Endodermal cell (in vitro differentiated cells): ENCODE data around the gene NPEPL1. TPM values are rescaled to one million over a fixed set of nuclear protein-coding genes. Genes with fewer than 3 reads are reported as not detected.

Experiments used
- DNase-seq: peaks from one replicate; pipeline ENCODE4 v3.0.0-alpha.2; 2017
- H3K27ac ChIP-seq: 2 replicates; pipeline ENCODE4 v1.5.1; 2013; ENCODE audit warnings: mild to moderate bottlenecking, low read depth, low read length, moderate library complexity
- H3K27me3 ChIP-seq: 2 replicates; pipeline ENCODE4 v1.6.1; 2013; ENCODE audit warnings: mild to moderate bottlenecking, low read length, moderate library complexity; ENCODE audit not compliant: insufficient read depth, control insufficient read depth, poor library complexity, severe bottlenecking
- H3K36me3 ChIP-seq: 2 replicates; pipeline ENCODE4 v1.7.0; 2013; ENCODE audit warnings: mild to moderate bottlenecking, low read length, moderate library complexity; ENCODE audit not compliant: control insufficient read depth, insufficient read depth
- H3K4me1 ChIP-seq: one replicate; pipeline ENCODE4 v1.7.0; 2013; ENCODE audit warnings: low read length; ENCODE audit not compliant: control insufficient read depth, insufficient read depth
- H3K4me3 ChIP-seq: 2 replicates; pipeline ENCODE4 v1.5.1; 2013; ENCODE audit warnings: mild to moderate bottlenecking, low read length, moderate library complexity
- H3K9ac ChIP-seq: 2 replicates; pipeline ENCODE4 v1.6.1; 2013; ENCODE audit warnings: mild to moderate bottlenecking, low read length, moderate library complexity; ENCODE audit not compliant: poor library complexity, severe bottlenecking; ENCODE audit errors: extremely low read depth
- H3K9me3 ChIP-seq: 2 replicates; pipeline ENCODE4 v1.6.1; 2013; ENCODE audit warnings: mild to moderate bottlenecking, low read length, moderate library complexity; ENCODE audit not compliant: control insufficient read depth
- H3K27ac Mint-ChIP-seq: 2 replicates; pipeline ENCODE4 v1.8.0; 2020; ENCODE audit warnings: mixed read lengths
- H3K27me3 Mint-ChIP-seq: 2 replicates; pipeline ENCODE4 v1.8.0; 2021; ENCODE audit warnings: mild to moderate bottlenecking, mixed read lengths; ENCODE audit not compliant: insufficient read depth
- H3K36me3 Mint-ChIP-seq: 2 replicates; pipeline ENCODE4 v1.8.0; 2020; ENCODE audit warnings: low read depth, mixed read lengths
- H3K4me1 Mint-ChIP-seq: 2 replicates; pipeline ENCODE4 v1.8.0; 2020; ENCODE audit warnings: mixed read lengths
- H3K4me3 Mint-ChIP-seq: 2 replicates; pipeline ENCODE4 v1.8.0; 2020; ENCODE audit warnings: mild to moderate bottlenecking, moderate library complexity, mixed read lengths
- H3K9me3 Mint-ChIP-seq: 2 replicates; pipeline ENCODE4 v1.8.0; 2020; ENCODE audit warnings: mild to moderate bottlenecking, mixed read lengths
- WGBS, 2 experiments: methylation state at CpG; one replicate each; pipeline versions ENCODE4 v1.1.5 to v1.1.7; 2013; ENCODE audit warnings: missing lambda C conversion rate in 2 of 2, mixed read lengths in 1 of 2; ENCODE audit not compliant: insufficient coverage in 1 of 2, insufficient read length in 1 of 2; 5-methylcytosine and 5-hydroxymethylcytosine counted together
- total RNA-seq, 2 donors: library from RNA; stranded (reverse); fragmentation: NEBNext Ultra II Directional in 1 of 2; extraction: Animal tissue kit (Norgen Biotek cat#: 25700) in 1 of 2; gene quantifications; 2 replicates in 1 of 2; 3 replicates in 1 of 2; pipeline ENCODE4 v1.2.1, GENCODE V29; 2021
- TF ChIP-seq, protein P1 (sequence below): fragments of 200-600 bp; sonication (generic); conservative IDR thresholded peaks from 2 replicates; pipeline ENCODE4 v1.5.0; 2021; ENCODE audit warnings: antibody characterized with exemption, mild to moderate bottlenecking

NPEPL1 gene
- total RNA-seq, 2 donors from 2014 or later: 52.9 to 72.8 TPM

DNA sequence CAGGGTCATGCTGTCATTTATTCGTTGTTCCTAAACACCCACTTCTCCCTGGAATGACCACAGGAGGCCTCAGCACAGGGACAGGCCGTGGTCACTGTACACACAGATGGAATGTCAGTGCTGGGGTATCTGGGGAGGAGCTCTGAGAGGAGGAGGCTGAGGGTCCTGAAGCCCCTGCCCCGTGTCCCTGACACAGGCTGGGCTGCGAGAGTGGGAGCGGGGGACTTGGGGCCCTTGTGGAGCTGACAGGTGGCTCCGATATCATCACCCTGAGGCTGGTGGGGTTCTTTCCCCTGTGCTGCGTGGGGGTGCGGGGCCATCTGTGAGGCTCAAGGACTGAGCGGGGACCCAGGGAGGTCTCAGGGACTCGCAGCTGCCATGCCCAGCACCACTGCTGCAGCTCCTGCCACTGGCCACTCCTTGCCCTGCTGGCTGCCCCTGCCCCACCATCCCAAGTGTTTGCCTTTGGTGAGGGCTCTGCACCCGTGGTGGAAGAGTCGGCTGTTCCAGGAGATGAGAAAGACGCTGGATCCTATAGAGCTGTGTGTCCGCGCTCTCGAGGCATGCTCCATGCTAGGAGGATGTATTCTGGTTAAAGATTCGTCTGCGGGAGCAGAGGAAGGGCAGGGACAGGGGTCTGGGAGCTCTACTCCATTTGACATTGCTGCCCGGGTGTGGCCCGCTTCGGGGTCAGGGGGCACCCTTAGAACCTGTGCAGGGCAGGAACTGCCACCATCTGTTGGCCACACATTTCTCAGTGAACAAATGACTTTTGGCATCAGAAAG, 18.9 kb downstream of the NPEPL1 start:
- Mint-ChIP-seq H3K9me3 (no peaks in the 10 kb centered on the region), H3K27ac (no peak overlapping the region), H3K27me3 (no peaks in the 10 kb centered on the region), H3K4me3 (no peak overlapping the region), H3K4me1 (no peaks in the 10 kb centered on the region), H3K36me3 (peaks cover 10% of the 10 kb centered on the region)
- 92 to 93% methylated on average over 9 to 21 of the region's 21 CpGs for WGBS, 2 experiments
- H3K4me3 ChIP-seq: no peak overlapping the region
- TF ChIP-seq, protein P1, sequence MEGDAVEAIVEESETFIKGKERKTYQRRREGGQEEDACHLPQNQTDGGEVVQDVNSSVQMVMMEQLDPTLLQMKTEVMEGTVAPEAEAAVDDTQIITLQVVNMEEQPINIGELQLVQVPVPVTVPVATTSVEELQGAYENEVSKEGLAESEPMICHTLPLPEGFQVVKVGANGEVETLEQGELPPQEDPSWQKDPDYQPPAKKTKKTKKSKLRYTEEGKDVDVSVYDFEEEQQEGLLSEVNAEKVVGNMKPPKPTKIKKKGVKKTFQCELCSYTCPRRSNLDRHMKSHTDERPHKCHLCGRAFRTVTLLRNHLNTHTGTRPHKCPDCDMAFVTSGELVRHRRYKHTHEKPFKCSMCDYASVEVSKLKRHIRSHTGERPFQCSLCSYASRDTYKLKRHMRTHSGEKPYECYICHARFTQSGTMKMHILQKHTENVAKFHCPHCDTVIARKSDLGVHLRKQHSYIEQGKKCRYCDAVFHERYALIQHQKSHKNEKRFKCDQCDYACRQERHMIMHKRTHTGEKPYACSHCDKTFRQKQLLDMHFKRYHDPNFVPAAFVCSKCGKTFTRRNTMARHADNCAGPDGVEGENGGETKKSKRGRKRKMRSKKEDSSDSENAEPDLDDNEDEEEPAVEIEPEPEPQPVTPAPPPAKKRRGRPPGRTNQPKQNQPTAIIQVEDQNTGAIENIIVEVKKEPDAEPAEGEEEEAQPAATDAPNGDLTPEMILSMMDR: no peak
- no peak overlapping the region for H3K9ac ChIP-seq
- DNase-seq: peak; percentile 41
- H3K27ac ChIP-seq: peak overlapping the region; percentile 11
- H3K27me3 ChIP-seq: no peaks in the 10 kb centered on the region
- no peaks in the 10 kb centered on the region for H3K9me3 ChIP-seq
- H3K4me1 ChIP-seq: no peaks in the 10 kb centered on the region
- no peaks in the 10 kb centered on the region for H3K36me3 ChIP-seq

DNA sequence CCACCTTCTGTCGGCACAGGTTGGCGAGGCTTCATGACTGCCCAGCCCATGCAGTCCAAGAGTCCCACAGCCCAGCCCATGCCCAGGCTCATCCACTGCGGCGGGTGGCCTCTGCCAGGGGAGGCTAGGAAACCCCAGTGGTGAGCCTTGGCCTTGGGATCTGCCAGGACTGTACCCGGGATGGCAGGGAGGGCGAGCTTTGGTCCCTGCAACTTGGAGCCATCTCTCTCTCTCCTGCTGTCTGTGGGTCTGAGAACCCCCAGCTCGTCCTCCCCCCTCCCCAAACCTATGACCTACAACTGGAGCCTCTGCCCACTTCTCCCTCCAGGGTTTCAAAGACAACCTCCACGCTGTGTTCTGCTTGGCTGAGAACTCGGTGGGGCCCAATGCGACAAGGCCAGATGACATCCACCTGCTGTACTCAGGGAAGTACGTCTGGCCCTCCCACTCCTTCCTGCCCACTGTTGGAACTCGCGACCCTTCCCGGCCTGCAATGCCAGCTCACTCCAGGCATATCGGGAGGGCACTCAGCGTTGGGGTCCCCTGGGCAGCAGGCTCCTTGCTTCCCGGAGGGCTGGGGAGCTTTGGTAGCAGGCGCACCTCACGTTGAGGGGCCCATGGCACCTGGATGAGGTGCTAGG, 19.7 kb downstream of the NPEPL1 start:
- H3K4me3 ChIP-seq: no peak overlapping the region
- 94 to 96% methylated on average over 11 to 19 of the region's 19 CpGs for WGBS, 2 experiments
- no peak overlapping the region for H3K4me3 Mint-ChIP-seq
- DNase-seq: no peak
- TF ChIP-seq, protein P1: no peak
- no peaks in the 10 kb centered on the region for H3K27me3 Mint-ChIP-seq
- H3K27ac ChIP-seq: no peak overlapping the region
- H3K4me1 ChIP-seq: no peaks in the 10 kb centered on the region
- peaks cover 10% of the 10 kb centered on the region for H3K36me3 Mint-ChIP-seq
- no peaks in the 10 kb centered on the region for H3K4me1 Mint-ChIP-seq
- H3K27me3 ChIP-seq: no peaks in the 10 kb centered on the region
- no peak overlapping the region for H3K27ac Mint-ChIP-seq
- H3K9ac ChIP-seq: no peak overlapping the region
- H3K36me3 ChIP-seq: no peaks in the 10 kb centered on the region
- no peaks in the 10 kb centered on the region for H3K9me3 Mint-ChIP-seq
- no peaks in the 10 kb centered on the region for H3K9me3 ChIP-seq

DNA sequence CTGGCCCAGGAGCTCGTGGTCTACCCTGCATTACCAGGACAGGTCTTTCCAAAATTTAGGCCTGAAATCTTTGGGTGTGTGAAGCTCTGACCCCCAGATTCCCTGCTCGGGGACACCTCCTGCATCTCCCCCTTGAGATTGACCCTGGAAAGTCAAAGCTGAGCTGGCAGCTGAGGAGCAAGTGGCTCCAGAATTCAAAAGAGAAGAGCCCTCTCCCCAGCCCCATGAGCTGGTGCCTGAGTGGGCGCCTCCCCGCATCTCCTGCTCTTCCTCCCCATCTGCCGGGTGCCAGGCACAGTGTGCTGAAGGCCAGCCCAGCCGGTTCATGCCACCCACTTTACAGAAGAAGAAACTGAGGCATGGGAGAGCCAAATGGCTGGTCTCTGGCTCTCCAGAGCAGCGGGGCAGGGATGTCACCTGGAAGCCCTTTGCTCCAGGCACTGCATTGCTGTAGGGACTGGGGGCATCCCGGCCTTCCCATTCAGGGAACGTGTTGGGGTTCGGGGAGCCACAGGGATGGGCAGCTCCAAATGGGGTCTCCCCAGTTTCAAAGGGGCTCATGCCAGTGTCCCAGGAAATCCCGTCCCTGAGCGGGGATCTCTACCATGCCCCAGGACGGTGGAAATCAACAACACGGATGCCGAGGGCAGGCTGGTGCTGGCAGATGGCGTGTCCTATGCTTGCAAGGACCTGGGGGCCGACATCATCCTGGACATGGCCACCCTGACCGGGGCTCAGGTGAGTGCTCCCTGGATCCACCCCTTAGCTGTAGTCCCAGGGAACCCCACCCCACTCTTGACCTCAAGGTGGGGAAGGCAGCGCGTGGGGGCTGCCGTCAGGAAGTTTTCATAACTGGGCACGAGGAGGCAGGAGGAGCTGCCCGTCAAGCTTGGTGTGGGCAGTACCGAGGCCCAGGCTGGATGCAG, 20.5 kb downstream of the NPEPL1 start:
- no peak overlapping the region for H3K4me3 Mint-ChIP-seq
- no peaks in the 10 kb centered on the region for H3K27me3 ChIP-seq
- no peaks in the 10 kb centered on the region for H3K36me3 ChIP-seq
- H3K9me3 Mint-ChIP-seq: no peaks in the 10 kb centered on the region
- H3K27ac Mint-ChIP-seq: no peak overlapping the region
- 92 to 93% methylated on average over 11 to 24 of the region's 24 CpGs for WGBS, 2 experiments
- TF ChIP-seq, protein P1: no peak
- H3K9ac ChIP-seq: no peak overlapping the region
- H3K27ac ChIP-seq: no peak overlapping the region
- no peak for DNase-seq
- no peaks in the 10 kb centered on the region for H3K27me3 Mint-ChIP-seq
- peaks cover 8% of the 10 kb centered on the region for H3K36me3 Mint-ChIP-seq
- no peaks in the 10 kb centered on the region for H3K4me1 Mint-ChIP-seq
- H3K4me1 ChIP-seq: no peaks in the 10 kb centered on the region
- H3K9me3 ChIP-seq: no peaks in the 10 kb centered on the region
- no peak overlapping the region for H3K4me3 ChIP-seq
